Lung (tissue), 12 donors: Measurements from ENCODE around the gene LGALS7B. TPM values are rescaled to one million over a fixed set of nuclear protein-coding genes. Genes with fewer than 3 reads are reported as not detected.

Experiments
- ATAC-seq: fragments of 200-7000 bp; cut with Tn5 transposase; one replicate; pipeline ENCODE4 v1.9.1; 2020; ENCODE audit warnings: moderate number of reproducible peaks; ENCODE audit not compliant: insufficient read depth, low FRiP score
- DNase-seq, 3 donors: peaks; one replicate each; pipeline ENCODE4 v3.0.0-alpha.2; 2013 to 2017
- H3K27ac ChIP-seq, 2 donors: one replicate each; pipeline ENCODE4 v1.5.1; 2013; ENCODE audit warnings: mild to moderate bottlenecking in 2 of 2, moderate library complexity in 2 of 2, control low read depth in 1 of 2, inconsistent platforms in 1 of 2, low read depth in 1 of 2, low read length in 1 of 2
- H3K27me3 ChIP-seq, 3 donors: one replicate each; pipeline ENCODE4 v1.5.1; 2013; ENCODE audit warnings: low read length in 2 of 3; ENCODE audit not compliant: control insufficient read depth in 3 of 3, insufficient read depth in 3 of 3
- H3K36me3 ChIP-seq, 4 donors: one replicate each; pipeline ENCODE4 v1.5.1; 2013; ENCODE audit warnings: low read length in 4 of 4, mild to moderate bottlenecking in 1 of 4, moderate library complexity in 1 of 4; ENCODE audit not compliant: control insufficient read depth in 4 of 4, insufficient read depth in 4 of 4
- H3K4me1 ChIP-seq, 5 donors: one replicate each; pipeline ENCODE4 v1.5.1; 2013; ENCODE audit warnings: low read length in 5 of 5, mild to moderate bottlenecking in 2 of 5, moderate library complexity in 1 of 5; ENCODE audit not compliant: control insufficient read depth in 5 of 5, insufficient read depth in 5 of 5
- H3K4me3 ChIP-seq: one replicate; pipeline ENCODE4 v1.5.1; 2013; ENCODE audit warnings: mild to moderate bottlenecking, control low read depth, moderate library complexity
- H3K9ac ChIP-seq, 2 donors: one replicate each; pipeline ENCODE4 v1.5.1; 2013; ENCODE audit warnings: low read length in 2 of 2, control low read depth in 1 of 2; ENCODE audit not compliant: insufficient read depth in 1 of 2
- H3K9me3 ChIP-seq, 4 donors: one replicate each; pipeline ENCODE4 v1.5.1; 2013; ENCODE audit warnings: low read length in 3 of 4, mild to moderate bottlenecking in 1 of 4, moderate library complexity in 1 of 4; ENCODE audit not compliant: control insufficient read depth in 4 of 4, insufficient read depth in 3 of 4
- CTCF ChIP-seq: IDR thresholded peaks from 2 replicates; pipeline ENCODE4 v1.5.1; 2012; ENCODE audit warnings: mild to moderate bottlenecking; ENCODE audit errors: control extremely low read depth, extremely low read depth
- WGBS, 2 donors: extraction: QIAGEN DNeasy Blood & Tissue Kit; methylation state at CpG; one replicate each; pipeline ENCODE4 v1.1.7; 2013; 5-methylcytosine and 5-hydroxymethylcytosine counted together
- polyA plus RNA-seq, 2 donors: library from polyadenylated mRNA; stranded (reverse); fragments of 200-250 nt; gene quantifications; one replicate each; pipeline ENCODE4 v1.2.1, GENCODE V29; 2013
- total RNA-seq, 2 donors: library from RNA; depleted of rRNA in 1 of 2; stranded (reverse); fragments of >200 nt in 1 of 2; gene quantifications; one replicate each; pipeline ENCODE4 v1.2.1, GENCODE V29; 2014 to 2021
- donor health status: control.
- donor health status: control.
- donor health status: Bipolar disorder and iron deficiency.
- donor health status: healthy.
- donor health status: DM: yes; HTN: yes; CAD: no.

The LGALS7B gene
- total and polyA plus RNA-seq, 4 donors: 2.3 to 16.3 (median 12.2) TPM; not detected in 1

- H3K9me3 ChIP-seq: no peaks in the 10 kb centered on the region
- DNase-seq (peak in 1 of 3 donors; percentile 41), ATAC-seq (no peak)
- peaks cover 0 to 48% (median 33%) of the 10 kb centered on the region in 5 donors for H3K4me1 ChIP-seq
- H3K4me3 ChIP-seq: no peak overlapping the region
- TF ChIP-seq CTCF: no peak
- no peak overlapping the region for H3K9ac ChIP-seq
- H3K27ac ChIP-seq: no peak overlapping the region
- H3K36me3 ChIP-seq: peaks cover 19 to 31% (median 27%) of the 10 kb centered on the region in 4 donors
- WGBS, 2 donors: 86 to 88% methylated on average over 7 of the region's 7 CpGs
- H3K27me3 ChIP-seq: no peaks in the 10 kb centered on the region
Observed at GRCh38 chr19:38833092-38833425, 44.1 kb downstream of the LGALS7B start.

DNA sequence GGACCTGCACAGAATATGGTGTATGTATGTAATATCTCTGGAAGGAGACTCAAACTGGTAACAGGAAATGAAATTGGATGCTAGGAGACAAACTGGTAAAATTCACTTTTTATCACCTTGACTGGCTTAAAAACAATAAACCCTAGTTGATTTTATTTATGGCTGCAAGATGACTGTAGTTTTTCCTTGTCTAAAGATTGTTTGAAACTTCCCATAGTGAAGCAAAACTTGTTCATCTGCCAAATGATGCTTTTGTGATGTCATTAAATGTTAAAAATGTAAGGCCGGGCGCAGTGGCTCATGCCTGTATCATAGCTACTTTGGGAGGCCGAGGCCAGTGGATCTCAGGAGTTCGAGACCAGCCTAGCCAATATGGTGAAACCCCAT lies 45.1 kb downstream of the LGALS7B start:
- Histone ChIP-seq H3K36me3 (peaks cover 27 to 38% (median 35%) of the 10 kb centered on the region in 4 donors), H3K27me3 (no peaks in the 10 kb centered on the region), H3K9me3 (no peaks in the 10 kb centered on the region), H3K4me3 (no peak overlapping the region), H3K9ac (no peak overlapping the region), H3K4me1 (peaks cover 0 to 58% (median 35%) of the 10 kb centered on the region in 5 donors), H3K27ac (no peak overlapping the region)
- WGBS, 2 donors: 96 to 97% methylated on average over 4 of the region's 4 CpGs
- no peak for TF ChIP-seq CTCF
- no peak for ATAC-seq
- no peak for DNase-seq

DNA sequence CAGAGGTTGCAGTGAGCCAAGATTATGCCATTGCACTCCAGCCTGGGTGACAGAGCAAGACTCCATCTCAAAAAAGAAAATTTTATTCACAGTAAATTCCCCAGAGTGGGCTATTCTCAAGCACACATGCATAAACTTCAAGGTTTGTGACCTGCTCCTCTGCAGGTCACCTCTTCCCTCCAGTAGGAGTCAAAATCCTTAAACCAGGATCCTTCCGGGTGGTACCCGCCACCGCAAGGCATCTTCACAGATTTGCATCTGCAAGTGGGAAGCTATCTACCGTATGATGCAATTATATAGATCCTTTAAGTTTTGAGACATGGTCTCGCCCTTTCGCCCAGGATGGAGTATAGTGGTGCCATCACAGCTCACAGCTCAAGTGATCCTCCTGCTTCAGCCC lies 45.6 kb downstream of the LGALS7B start:
- 92 to 95% methylated on average over 6 of the region's 6 CpGs for WGBS, 2 donors
- Histone ChIP-seq H3K9ac (no peak overlapping the region), H3K27me3 (no peaks in the 10 kb centered on the region), H3K4me1 (peaks cover 0 to 63% (median 35%) of the 10 kb centered on the region in 5 donors), H3K36me3 (peaks cover 31 to 42% (median 40%) of the 10 kb centered on the region in 4 donors), H3K27ac (no peak overlapping the region), H3K4me3 (no peak overlapping the region), H3K9me3 (no peaks in the 10 kb centered on the region)
- TF ChIP-seq CTCF: no peak
- ATAC-seq (no peak), DNase-seq (no peak)
